SK-N-SH treated with all-trans-retinoic acid at 6 μM for 48 hours (cell line): ENCODE data around the gene MCTP2.
A peak's percentile ranks its signal among the peaks of the same experiment; 100 is the strongest.

Experiments used
- ATAC-seq: fragments of 200-7000 bp; cut with Tn5 transposase; 3 replicates; pipeline ENCODE4 v1.9.1; 2020; ENCODE audit warnings: mild to moderate bottlenecking, moderate library complexity
- ARNTL ChIP-seq: fragments of 450-650 bp; formaldehyde crosslinking; IDR thresholded peaks from 2 replicates; pipeline ENCODE4 v1.5.0; 2020; ENCODE audit warnings: low read depth, mild to moderate bottlenecking, moderate library complexity, borderline replicate concordance
- CSDC2 ChIP-seq: fragments of 250-450 bp; sonication (Bioruptor Pico); IDR thresholded peaks from 2 replicates; pipeline ENCODE4 v1.5.0; 2020; ENCODE audit warnings: mild to moderate bottlenecking, moderate library complexity
- CSRNP3 ChIP-seq: fragments of 250-450 bp; sonication (Bioruptor Pico); IDR thresholded peaks from 2 replicates; pipeline ENCODE4 v1.5.1; 2021; ENCODE audit warnings: mild to moderate bottlenecking, moderate library complexity
- GLIS3 ChIP-seq: fragments of 250-450 bp; sonication (Bioruptor Pico); IDR thresholded peaks from 2 replicates; pipeline ENCODE4 v1.5.0; 2020; ENCODE audit warnings: mild to moderate bottlenecking, moderate library complexity
- ISL1 ChIP-seq: fragments of 250-450 bp; sonication (Bioruptor Pico); IDR thresholded peaks from 2 replicates; pipeline ENCODE4 v2.1.2; 2022; ENCODE audit warnings: mild to moderate bottlenecking, moderate library complexity
- OSR1 ChIP-seq: fragments of 250-450 bp; sonication (Bioruptor Pico); IDR thresholded peaks from 2 replicates; pipeline ENCODE4 v1.8.0; 2022; ENCODE audit warnings: moderate library complexity, mild to moderate bottlenecking, inconsistent platforms
- PPARA ChIP-seq: fragments of 250-450 bp; sonication (Bioruptor Pico); IDR thresholded peaks from 2 replicates; pipeline ENCODE4 v1.5.0; 2020; ENCODE audit warnings: mild to moderate bottlenecking, borderline replicate concordance
- RARB ChIP-seq: fragments of 250-450 bp; sonication (Bioruptor Pico); IDR thresholded peaks from 2 replicates; pipeline ENCODE4 v1.8.0; 2021; ENCODE audit warnings: mild to moderate bottlenecking, moderate library complexity
- SNAI2 ChIP-seq: fragments of 250-450 bp; sonication (Bioruptor Pico); IDR thresholded peaks from 2 replicates; pipeline ENCODE4 v1.5.0; 2020; ENCODE audit warnings: mild to moderate bottlenecking, moderate library complexity
- TCF4 ChIP-seq: fragments of 250-450 bp; sonication (Bioruptor Pico); IDR thresholded peaks from 2 replicates; pipeline ENCODE4 v1.8.0; 2021; ENCODE audit warnings: mild to moderate bottlenecking, moderate library complexity, borderline replicate concordance
- TOX ChIP-seq: fragments of 250-450 bp; sonication (Bioruptor Pico); IDR thresholded peaks from 2 replicates; pipeline ENCODE4 v1.8.0; 2021; ENCODE audit warnings: mild to moderate bottlenecking, moderate library complexity, borderline replicate concordance
- TSHZ2 ChIP-seq: fragments of 250-450 bp; sonication (Bioruptor Pico); IDR thresholded peaks from 2 replicates; pipeline ENCODE4 v1.5.0; 2020; ENCODE audit warnings: mild to moderate bottlenecking, moderate library complexity
- ZC3H10 ChIP-seq: fragments of 250-450 bp; sonication (Bioruptor Pico); IDR thresholded peaks from 2 replicates; pipeline ENCODE4 v1.5.1; 2021; ENCODE audit warnings: mild to moderate bottlenecking, moderate library complexity
- ZFP30 ChIP-seq: fragments of 450-650 bp; formaldehyde crosslinking; IDR thresholded peaks from 2 replicates; pipeline ENCODE4 v1.5.0; 2022; ENCODE audit warnings: mild to moderate bottlenecking, moderate library complexity
- ZNF565 ChIP-seq: fragments of 450-650 bp; formaldehyde crosslinking; conservative IDR thresholded peaks from 2 replicates; pipeline ENCODE4 v1.5.0; 2020; ENCODE audit warnings: low read depth, mild to moderate bottlenecking, moderate library complexity
- ZNF8 ChIP-seq: fragments of 450-650 bp; formaldehyde crosslinking; IDR thresholded peaks from 2 replicates; pipeline ENCODE4 v1.5.0; 2020; ENCODE audit warnings: mild to moderate bottlenecking, moderate library complexity
- TF ChIP-seq, protein P1 (sequence below): fragments of 250-450 bp; sonication (Bioruptor Pico); IDR thresholded peaks from 2 replicates; pipeline ENCODE4 v1.8.0; 2020; ENCODE audit warnings: mild to moderate bottlenecking, moderate library complexity, borderline replicate concordance
- TF ChIP-seq, protein P2 (sequence below): fragments of 250-450 bp; sonication (Bioruptor Pico); IDR thresholded peaks from 2 replicates; pipeline ENCODE4 v1.5.1; 2020; ENCODE audit warnings: low read depth, mild to moderate bottlenecking, moderate library complexity
- TF ChIP-seq, protein P3 (sequence below): fragments of 250-450 bp; sonication (Bioruptor Pico); IDR thresholded peaks from 2 replicates; pipeline ENCODE4 v1.8.0; 2021; ENCODE audit warnings: low read depth, mild to moderate bottlenecking, moderate library complexity, borderline replicate concordance

Gene MCTP2

DNA sequence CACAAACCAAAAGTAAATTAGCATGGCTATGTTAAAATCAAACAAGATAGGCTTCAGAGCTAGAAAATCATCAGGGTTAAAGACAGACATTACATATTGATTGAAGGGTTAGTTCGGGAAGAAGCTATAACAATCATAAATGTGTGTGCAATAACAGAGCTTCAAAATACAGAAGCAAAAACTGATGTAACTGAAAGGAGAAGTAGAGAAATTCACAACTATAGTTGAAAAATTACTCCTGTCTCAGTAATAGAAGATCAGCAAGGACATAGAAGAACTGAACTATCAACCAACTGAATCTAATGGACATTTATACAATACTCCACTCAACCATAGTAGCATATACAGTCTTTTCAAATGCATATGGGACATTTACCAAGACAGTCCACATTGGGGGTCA lies 59.4 kb downstream of the MCTP2 start:
- no peak for ATAC-seq
- no peak for TF ChIP-seq PPARA (CRISPR knock-in tag)
- TF ChIP-seq, protein P1, sequence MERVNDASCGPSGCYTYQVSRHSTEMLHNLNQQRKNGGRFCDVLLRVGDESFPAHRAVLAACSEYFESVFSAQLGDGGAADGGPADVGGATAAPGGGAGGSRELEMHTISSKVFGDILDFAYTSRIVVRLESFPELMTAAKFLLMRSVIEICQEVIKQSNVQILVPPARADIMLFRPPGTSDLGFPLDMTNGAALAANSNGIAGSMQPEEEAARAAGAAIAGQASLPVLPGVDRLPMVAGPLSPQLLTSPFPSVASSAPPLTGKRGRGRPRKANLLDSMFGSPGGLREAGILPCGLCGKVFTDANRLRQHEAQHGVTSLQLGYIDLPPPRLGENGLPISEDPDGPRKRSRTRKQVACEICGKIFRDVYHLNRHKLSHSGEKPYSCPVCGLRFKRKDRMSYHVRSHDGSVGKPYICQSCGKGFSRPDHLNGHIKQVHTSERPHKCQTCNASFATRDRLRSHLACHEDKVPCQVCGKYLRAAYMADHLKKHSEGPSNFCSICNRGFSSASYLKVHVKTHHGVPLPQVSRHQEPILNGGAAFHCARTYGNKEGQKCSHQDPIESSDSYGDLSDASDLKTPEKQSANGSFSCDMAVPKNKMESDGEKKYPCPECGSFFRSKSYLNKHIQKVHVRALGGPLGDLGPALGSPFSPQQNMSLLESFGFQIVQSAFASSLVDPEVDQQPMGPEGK (CRISPR knock-in tag), result no peak
- no peak for TF ChIP-seq CSDC2
- no peak for TF ChIP-seq ISL1
- TF ChIP-seq SNAI2 (CRISPR knock-in tag), result no peak

DNA sequence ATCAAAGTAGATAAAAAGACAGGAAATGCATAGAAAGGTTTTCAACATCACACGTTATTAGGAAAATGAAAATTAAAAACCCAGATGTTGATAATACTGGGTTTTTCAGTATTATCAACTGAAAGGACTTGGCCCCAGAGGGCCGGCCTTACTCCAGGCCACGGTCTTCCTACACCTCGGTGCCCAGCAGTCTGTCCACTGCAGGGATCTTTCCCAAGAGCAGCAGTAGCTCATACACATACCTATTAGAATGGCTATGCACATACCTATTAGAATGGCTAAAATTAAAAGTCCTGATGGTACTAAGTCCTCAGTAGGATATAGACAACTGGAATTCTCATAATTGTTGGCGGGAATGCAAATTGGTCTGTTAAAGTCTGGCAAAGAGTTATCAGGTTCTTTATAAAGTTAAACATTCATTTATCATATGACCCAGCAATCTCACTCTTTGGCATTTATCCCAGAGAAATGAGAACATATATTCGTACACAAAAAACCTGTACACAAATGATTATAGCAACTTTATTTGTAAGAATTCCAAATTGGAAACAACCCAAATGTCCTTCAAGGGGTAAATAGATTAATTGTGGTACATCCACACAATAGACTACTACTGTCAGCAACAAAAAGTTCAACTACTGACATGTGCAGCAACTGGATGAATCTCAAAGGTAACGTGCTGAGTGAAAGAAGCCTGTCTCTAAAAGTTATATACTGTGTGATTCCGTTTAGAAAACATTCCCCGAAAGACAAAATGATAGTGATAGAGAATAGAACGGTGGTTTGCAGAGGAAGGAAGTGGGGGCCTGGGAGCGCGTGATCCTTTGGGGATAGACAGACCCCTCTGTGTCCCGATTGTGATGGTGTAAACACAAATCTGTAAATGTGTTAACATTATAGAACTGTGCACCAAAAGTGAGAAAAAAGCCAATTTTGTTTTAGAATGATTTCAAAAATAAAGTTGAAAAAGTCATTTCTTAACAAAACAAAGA lies 62.3 kb downstream of the MCTP2 start:
- TF ChIP-seq ZFP30 (CRISPR knock-in tag) (no peak), ZNF8 (peak; percentile 76), OSR1 (CRISPR knock-in tag) (no peak)
- TF ChIP-seq, all 23 proteins: peak for 1
- ATAC-seq, result no peak

DNA sequence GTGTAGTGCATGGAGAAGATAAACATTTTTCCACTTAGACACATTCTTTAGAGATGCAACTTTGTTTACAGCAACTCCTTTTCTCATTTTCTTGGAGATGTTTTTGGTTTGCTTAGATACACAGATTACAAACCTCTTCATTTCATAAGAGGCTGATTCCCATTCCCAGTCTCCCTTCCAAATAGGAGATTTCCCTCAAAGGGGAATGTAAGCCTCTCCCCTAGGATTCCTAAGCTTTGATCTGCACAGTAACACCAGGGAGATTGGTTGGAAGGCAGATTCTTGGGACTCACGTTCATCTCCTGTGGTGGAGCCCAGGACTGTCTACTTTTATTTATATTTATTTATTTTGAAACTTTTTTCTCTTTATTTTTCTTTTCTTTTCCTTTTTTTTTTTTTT lies 63.2 kb downstream of the MCTP2 start:
- TF ChIP-seq TSHZ2 (CRISPR knock-in tag) (no peak), ZNF565 (CRISPR knock-in tag) (no peak), SNAI2 (CRISPR knock-in tag) (no peak), CSRNP3 (CRISPR knock-in tag) (no peak), ZFP30 (CRISPR knock-in tag) (no peak), TCF4 (CRISPR knock-in tag) (no peak), GLIS3 (CRISPR knock-in tag) (no peak), ISL1 (no peak), PPARA (CRISPR knock-in tag) (no peak), TOX (CRISPR knock-in tag) (no peak), ZC3H10 (no peak), CSDC2 (no peak), OSR1 (CRISPR knock-in tag) (no peak), RARB (no peak), ARNTL (CRISPR knock-in tag) (no peak)
- TF ChIP-seq, protein P2, sequence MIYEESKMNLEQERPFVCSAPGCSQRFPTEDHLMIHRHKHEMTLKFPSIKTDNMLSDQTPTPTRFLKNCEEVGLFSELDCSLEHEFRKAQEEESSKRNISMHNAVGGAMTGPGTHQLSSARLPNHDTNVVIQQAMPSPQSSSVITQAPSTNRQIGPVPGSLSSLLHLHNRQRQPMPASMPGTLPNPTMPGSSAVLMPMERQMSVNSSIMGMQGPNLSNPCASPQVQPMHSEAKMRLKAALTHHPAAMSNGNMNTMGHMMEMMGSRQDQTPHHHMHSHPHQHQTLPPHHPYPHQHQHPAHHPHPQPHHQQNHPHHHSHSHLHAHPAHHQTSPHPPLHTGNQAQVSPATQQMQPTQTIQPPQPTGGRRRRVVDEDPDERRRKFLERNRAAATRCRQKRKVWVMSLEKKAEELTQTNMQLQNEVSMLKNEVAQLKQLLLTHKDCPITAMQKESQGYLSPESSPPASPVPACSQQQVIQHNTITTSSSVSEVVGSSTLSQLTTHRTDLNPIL (CRISPR knock-in tag), result no peak
- no peak for ATAC-seq

DNA sequence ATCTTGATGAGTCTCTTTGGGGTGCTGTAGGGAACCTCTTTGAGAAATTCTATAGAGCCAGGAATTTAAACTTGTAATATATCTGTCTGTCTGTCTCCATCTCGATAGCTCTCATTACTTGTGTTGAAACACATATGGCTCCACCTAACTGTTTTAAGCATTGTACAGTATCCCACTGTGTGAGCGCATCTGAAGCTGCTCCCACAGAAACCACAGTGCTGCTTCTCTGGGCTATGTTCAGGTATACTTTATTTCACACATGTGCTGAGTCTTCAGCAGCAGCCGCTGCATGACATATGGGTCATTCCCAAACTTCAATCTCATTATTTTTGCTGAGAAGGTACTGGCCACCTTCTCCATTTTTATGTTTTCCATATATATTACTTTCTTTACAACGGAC lies 63.9 kb downstream of the MCTP2 start:
- ATAC-seq, result no peak
- TF ChIP-seq OSR1 (CRISPR knock-in tag) (no peak), ZC3H10 (no peak), CSDC2 (no peak), TSHZ2 (CRISPR knock-in tag) (no peak), ZNF8 (no peak)
- TF ChIP-seq, protein P2 (CRISPR knock-in tag), result no peak
- TF ChIP-seq, protein P3, sequence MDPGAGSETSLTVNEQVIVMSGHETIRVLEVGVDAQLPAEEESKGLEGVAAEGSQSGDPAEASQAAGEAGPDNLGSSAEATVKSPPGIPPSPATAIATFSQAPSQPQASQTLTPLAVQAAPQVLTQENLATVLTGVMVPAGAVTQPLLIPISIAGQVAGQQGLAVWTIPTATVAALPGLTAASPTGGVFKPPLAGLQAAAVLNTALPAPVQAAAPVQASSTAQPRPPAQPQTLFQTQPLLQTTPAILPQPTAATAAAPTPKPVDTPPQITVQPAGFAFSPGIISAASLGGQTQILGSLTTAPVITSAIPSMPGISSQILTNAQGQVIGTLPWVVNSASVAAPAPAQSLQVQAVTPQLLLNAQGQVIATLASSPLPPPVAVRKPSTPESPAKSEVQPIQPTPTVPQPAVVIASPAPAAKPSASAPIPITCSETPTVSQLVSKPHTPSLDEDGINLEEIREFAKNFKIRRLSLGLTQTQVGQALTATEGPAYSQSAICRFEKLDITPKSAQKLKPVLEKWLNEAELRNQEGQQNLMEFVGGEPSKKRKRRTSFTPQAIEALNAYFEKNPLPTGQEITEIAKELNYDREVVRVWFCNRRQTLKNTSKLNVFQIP, result no peak
